NCI-H187 (cell line): ENCODE data around the gene ADCY10.
"Not testable (repeated sequence)": the region's sequence is repeated elsewhere in the genome, so short reads cannot be mapped to it uniquely, and the experiment has no call there.

ENCODE experiments used
- DNase-seq, 2 experiments: peaks; one replicate each; lab custom pipeline; 2025; lab: John Stamatoyannopoulos, UW

The ADCY10 gene

DNA sequence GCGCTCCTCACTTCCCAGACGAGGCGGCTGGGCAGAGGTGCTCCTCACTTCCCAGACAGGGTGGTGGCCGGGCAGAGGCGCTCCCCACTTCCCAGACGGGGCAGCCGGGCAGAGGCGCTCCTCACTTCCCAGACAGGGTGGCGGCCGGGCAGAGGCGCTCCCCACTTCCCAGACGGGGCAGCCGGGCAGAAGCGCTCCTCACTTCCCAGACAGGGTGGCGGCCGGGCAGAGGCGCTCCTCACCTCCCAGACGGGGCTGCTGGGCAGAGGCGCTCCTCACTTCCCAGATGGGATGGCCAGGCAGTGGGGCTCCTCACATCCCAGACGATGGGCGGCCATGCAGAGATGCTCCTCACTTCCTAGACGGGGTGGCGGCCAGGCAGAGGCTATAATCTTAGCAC, 107.7 kb downstream of the ADCY10 start:
- not testable (repeated sequence) for DNase-seq

GRCh38 chr1:167805041-167805556, 108.8 kb downstream of the ADCY10 start:
- DNase-seq = no peak

DNA sequence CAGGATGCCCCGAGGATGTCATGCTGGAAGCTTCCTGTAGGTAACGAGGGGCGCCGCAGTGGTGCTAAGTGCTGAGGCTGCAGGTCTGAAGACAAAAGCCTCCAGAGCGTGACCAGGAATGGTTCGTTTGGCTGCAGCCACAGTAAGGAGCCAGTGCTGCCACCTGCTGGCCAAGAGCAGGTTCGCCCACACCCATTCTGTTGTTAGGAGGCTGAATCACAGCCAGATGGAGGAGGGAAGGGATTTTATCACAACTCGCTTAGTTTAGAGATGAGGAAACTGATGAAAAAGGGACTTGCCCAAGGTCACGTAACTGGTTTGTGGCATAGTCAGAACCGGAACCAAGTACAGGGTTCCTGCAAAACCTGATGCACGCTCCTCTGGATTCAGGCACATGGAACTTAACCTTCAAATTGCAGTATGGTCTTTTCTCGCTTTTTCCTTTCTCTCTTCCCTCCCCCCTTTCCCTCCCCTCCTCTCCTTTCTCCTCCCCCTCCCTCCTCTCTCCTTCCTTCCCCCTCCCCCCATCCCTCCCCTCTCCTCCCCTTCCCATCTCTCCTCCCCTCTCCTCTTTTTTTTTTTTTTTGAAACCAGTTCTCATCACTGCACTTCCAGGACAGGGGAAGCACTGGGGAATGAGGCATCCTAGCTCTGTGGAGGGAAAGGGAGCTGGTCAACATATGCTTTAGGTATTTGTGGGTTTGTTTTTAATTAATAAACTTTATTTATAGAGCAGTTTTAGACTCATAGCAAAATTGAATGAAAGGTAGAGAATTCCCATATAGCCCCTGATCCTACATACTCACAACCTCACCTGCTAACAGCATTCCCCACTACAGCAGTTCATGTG, 110.4 kb downstream of the ADCY10 start:
- peak; percentile 87 to 95 for DNase-seq

- DNase-seq = no peak
These were observed 111.7 kb downstream of the ADCY10 start for GRCh38 chr1:167802235-167802634.

- no peak for DNase-seq
These were observed 113.7 kb downstream of the ADCY10 start for GRCh38 chr1:167800251-167800650.

DNA sequence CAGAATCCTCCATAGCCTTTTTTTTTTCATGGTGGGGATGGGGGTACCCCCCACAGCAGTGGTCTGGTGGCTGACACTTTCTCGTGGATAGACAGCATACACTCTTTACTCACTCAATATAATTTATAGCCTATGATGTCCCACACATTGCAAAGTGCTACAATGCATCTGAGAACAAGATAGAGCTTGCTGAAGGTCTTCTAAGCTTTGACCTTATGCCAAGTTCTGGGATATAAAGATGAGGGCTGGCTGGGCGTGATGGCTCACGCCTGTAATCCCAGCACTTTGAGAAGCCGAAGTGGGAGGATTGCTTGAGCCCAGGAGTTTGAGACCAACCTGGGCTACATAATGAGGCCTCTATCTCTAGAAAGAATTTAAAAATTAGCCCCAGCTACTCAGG, 114.2 kb downstream of the ADCY10 start:
- no peak for DNase-seq

- DNase-seq = no peak
These were observed 115.0 kb downstream of the ADCY10 start for GRCh38 chr1:167798952-167799351.

DNA sequence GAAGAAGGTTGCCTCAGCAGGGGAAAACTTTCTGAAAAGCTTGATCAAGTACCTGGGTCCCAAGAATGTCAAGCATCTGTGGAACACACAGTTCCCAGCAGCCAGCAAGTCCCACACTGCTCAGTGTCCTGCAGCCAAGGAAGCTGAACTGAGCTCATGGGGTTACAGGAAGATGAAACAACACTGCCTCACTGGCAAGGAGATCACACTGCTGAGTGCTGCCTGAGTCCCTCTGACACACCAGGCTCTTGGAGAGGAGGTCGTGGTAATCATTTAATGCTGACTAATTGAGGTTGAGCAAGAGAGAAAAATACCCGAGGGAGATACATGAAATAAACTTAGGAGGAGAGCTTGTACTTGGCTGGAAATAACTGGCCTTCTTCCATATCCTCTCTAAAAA, 116.9 kb downstream of the ADCY10 start:
- DNase-seq = no peak

DNA sequence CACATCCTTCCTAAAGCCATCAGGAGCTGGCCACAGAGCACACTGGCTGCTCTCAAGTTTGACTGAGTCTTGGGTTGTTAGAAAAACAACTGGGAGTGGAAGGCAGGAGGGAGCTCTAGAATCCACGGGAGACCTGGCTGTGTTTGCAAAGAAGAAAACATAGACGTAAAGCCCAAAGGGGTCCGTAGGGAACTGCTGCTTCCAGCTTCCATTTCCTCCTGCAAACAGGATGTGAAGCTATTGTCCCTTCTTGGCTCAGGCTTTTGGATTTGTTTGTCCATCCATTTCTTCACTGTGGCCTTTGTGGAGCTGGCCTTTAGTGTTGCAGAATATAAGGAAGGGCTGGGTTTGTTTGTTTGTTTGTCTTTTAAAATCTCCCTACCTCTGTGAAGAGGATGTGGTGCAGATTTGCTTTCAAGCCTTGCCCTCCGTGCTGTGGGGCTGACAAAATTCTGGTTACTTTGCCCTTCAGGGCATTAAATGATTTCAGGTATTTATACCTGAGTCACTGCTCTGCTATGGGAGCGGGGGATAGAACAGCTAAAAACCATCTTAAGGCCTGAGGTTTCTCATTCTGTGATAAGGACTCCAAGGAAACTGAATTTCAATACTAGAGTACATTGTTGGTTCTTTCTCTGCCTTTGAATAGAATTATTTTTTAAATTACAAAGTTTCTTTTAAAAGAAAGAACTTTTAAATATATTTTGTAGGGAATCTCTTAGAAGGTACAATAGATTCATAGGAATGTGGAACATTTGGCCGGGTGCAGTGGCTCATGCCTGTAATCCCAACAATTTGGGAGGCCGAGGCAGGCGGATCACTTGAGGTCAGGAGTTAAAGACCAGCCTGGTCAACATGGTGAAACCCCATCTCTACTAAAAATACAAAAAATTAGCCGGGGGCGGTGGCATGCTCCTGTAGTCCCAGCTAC, 117.9 kb downstream of the ADCY10 start:
- no peak for DNase-seq

GRCh38 chr1:167794043-167794442, 119.9 kb downstream of the ADCY10 start:
- DNase-seq = no peak

DNA sequence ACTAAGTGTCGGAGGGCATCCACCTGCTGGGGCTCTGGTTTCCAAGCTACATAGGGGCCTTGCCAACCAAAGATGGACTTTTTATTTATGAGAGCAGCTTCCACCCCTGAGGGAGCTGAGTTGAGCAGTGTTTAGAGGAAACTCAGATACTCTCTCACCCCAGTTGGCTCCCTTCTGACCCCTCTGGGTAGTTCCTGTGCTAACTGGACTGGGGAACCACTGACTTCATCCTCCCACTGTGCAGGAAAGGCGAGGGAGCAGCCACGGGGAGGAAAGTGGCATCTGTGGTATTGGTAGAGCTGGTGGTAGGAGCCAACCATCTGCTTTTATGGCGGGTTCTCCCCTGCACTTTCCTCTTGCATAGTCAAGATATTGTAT, 121.8 kb downstream of the ADCY10 start:
- no peak for DNase-seq

- DNase-seq = peak; percentile 76 to 90
These were observed 122.4 kb downstream of the ADCY10 start for GRCh38 chr1:167791281-167792187.

DNA sequence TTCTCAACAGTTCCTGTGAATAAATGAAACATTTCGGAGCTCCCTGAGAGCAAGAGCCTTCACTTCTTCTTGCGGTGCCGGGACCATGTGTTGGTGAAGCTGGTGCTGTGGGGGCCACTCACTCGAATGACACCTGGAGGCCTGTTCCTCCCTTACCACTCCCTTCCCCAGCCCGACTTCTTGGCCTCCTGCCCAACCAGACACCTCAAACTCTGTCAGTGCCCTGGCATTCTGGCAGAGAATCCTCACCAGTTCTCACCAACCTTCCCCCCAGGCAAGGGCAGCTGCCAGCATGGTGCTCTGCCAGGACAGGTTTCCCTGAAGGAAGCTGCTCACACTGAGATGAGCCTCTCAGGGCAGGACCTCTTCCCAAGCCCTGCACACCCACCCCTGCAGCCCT, 123.8 kb downstream of the ADCY10 start:
- no peak for DNase-seq

DNA sequence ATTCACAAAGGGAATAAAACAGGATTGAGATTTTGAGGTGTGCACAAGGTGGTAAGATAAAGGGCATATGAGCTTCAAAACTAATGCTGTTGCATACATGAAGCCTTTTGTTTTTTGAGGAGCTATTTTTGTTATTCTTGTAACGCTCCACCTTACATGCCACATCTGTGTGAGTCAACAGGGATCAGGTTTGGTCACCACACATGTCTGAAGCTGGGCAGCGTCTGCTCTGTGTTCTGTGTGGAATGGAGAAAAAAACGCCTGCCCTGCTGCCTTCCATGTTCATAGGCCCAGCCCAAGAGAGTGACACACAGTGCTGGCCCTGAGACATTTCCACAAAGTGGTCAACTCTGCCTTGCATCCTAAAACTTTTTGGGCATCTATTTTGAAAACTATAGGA, 124.4 kb downstream of the ADCY10 start:
- no peak for DNase-seq

DNA sequence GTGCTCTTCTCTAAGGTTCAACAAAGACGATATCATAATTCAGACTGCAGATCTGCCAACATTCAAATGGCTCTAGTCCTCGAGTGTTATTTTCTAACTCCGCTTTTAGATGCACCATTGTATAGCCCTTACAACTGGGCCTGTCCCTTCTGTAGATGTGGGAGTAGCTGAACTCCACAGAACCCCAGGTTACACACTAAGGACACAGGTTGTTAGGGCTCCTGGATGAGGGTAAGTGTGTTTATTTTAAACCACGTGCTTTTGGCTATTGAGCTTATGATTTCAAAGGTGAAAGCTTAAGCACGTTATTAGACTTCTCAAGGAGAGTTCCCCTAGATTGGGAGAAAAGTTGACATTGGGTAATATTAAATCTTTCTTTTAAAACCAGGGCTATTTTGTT, 127.4 kb downstream of the ADCY10 start:
- no peak for DNase-seq

GRCh38 chr1:167784876-167785550, 128.9 kb downstream of the ADCY10 start:
- no peak for DNase-seq

DNA sequence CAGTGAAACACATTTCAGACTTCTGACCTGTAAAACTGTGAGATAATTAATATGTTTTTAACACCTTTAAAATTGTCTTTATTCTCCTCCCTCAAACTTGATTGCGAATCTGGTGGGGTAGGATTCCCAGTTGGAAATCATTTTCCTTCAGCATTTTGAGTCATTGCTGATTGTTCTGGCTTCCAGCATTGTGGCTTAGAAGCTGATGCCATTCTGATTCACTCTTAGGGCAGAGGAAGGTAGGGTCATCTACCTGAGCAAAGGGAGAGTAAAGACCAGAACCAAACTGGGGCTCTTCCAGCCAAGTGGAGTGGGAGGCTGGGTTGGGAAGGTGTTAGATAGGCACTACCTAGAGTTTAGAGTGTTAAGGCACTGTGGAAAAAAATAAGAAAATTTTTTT, 131.0 kb downstream of the ADCY10 start:
- no peak for DNase-seq

DNA sequence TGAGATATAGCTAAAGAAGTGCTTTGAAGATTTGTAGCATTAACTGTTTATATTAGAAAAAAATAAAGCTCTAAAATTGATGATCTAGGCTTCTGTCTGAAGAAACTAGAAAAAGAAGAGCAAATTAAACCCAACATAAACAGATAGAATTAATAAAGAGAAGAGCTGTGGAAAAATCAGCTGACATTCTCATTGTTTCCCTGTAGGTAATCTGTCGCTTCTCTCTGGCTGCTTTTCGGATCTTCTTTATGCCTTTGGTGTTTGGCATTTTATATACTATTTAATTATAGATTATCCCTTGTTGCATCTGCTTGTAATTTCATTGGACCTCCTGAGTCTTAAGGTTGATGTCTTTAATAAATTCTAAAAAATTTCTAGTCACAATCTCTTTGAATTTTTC, 132.4 kb downstream of the ADCY10 start:
- DNase-seq = no peak

GRCh38 chr1:167777269-167777650, 136.7 kb downstream of the ADCY10 start:
- no peak for DNase-seq

DNA sequence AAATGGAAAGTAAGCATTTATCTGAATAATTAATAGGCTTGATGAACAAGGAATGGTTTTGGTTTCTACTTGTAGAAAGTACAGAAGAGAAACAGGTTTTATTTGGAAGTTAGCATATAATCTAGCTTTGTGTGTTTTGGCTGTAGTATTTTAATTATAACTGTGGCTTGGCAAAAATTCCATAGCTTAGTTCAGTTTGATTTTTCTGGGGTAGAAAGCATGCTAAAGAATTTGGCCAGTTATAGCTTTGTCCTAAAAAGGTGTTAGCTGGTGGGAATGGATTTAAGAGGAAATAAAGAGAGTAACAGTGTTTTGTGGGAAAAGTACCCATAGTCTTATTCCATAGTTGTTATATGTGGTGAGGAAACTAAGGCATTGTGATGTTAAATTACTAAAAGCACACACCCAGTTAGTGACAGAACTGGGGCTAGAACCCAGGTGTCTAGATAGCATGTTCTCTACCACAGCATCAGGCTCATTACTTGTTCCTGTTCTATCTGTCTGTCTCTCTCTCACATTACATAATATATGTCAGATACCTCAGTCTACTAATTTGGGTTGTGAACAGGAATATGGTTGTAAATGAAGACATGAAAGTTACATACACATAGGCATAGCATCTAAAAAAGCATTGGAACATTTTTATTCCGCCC, 137.2 kb downstream of the ADCY10 start:
- DNase-seq = no peak

DNA sequence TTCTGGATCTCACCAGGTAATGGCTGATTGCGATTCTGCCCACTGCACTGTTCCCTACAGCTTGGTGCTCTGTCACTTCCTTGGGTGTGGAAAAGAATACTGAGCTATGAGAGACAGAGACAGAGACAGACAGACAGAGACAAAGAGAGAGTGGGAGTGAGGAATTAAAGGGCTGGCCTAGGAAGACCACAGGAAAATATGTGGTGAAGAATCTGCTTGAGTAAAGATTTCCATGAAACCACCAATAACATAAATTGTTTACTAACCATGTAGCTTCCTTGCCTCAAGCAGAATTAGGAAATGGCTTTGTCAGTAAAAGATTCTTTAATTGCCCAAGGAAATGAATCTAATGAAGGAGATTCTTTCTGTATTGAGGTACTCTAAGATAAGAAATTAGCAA, 137.8 kb downstream of the ADCY10 start:
- no peak for DNase-seq
